PC-3 (cell line): ENCODE data around the gene CAMK2A. TPM values are rescaled to one million over a fixed set of nuclear protein-coding genes. Genes with fewer than 3 reads are reported as not detected.

Experiments
- ATAC-seq: fragments of 200-7000 bp; cut with Tn5 transposase; 2 replicates; pipeline ENCODE4 v1.9.1; 2020; ENCODE audit warnings: mild to moderate bottlenecking, moderate library complexity
- BruUV-seq: library from RNA; stranded (reverse); fragments of 400-500 nt; replicated peaks from 2 replicates; lab custom pipeline; 2021; lab: Mats Ljungman, UMichigan
- CTCF ChIA-PET: fragments of 300-600 bp; sonication (Branson Sonifier 250); formaldehyde crosslinking; loops from one replicate; lab custom pipeline; 2022; ENCODE audit warnings: antibody characterized with exemption; lab: Charles Lee
- POLR2A ChIA-PET: fragments of 300-600 bp; sonication (Branson Sonifier 250); formaldehyde crosslinking; loops from one replicate; lab custom pipeline; 2022; ENCODE audit warnings: antibody characterized with exemption; ENCODE audit not compliant: unreplicated experiment; lab: Charles Lee
- DNase-seq: peaks from one replicate; pipeline ENCODE4 v3.0.0-alpha.2; 2015
- H2AFZ ChIP-seq: fragments of 300-600 bp; sonication (generic); 2 replicates; pipeline ENCODE4 v1.6.0; 2016; ENCODE audit warnings: antibody characterized with exemption, low read length
- H3F3A ChIP-seq: fragments of 300-600 bp; sonication (generic); one replicate; pipeline ENCODE4 v1.6.0; 2017; ENCODE audit warnings: antibody characterized with exemption, low read length, control low read depth, mild to moderate bottlenecking; ENCODE audit not compliant: unreplicated experiment
- H3K27ac ChIP-seq: fragments of 300-600 bp; sonication (generic); 2 replicates; pipeline ENCODE4 v1.5.1; 2016; ENCODE audit warnings: mild to moderate bottlenecking, low read length
- H3K27me3 ChIP-seq: fragments of 300-600 bp; sonication (generic); 2 replicates; pipeline ENCODE4 v1.6.1; 2016; ENCODE audit warnings: low read length, mixed read lengths
- H3K36me3 ChIP-seq: fragments of 300-600 bp; sonication (generic); 2 replicates; pipeline ENCODE4 v1.6.1; 2016; ENCODE audit warnings: low read depth, mixed run types, low read length, mixed read lengths
- H3K4me1 ChIP-seq: fragments of 300-600 bp; sonication (generic); 2 replicates; pipeline ENCODE4 v1.5.1; 2016; ENCODE audit warnings: low read length; ENCODE audit not compliant: insufficient read depth
- H3K4me2 ChIP-seq: fragments of 300-600 bp; sonication (generic); 2 replicates; pipeline ENCODE4 v1.6.0; 2016; ENCODE audit warnings: low read length
- H3K4me3 ChIP-seq: fragments of 300-600 bp; sonication (generic); 2 replicates; pipeline ENCODE4 v1.5.1; 2016; ENCODE audit warnings: mild to moderate bottlenecking, low read length, mixed read lengths
- H3K79me2 ChIP-seq: fragments of 300-600 bp; sonication (generic); 2 replicates; pipeline ENCODE4 v1.6.1; 2017; ENCODE audit warnings: low read length, mixed read lengths
- H3K9ac ChIP-seq: fragments of 300-600 bp; sonication (generic); 2 replicates; pipeline ENCODE4 v1.6.0; 2016; ENCODE audit warnings: mild to moderate bottlenecking, low read length
- H3K9me2 ChIP-seq: fragments of 300-600 bp; sonication (generic); replicated peaks from 2 replicates; pipeline ENCODE4 v1.6.1; 2016; ENCODE audit warnings: mixed run types, low read length, mixed read lengths
- H3K9me3 ChIP-seq: fragments of 300-600 bp; sonication (generic); 2 replicates; pipeline ENCODE4 v1.6.1; 2016; ENCODE audit warnings: low read length, mixed read lengths
- H4K20me1 ChIP-seq: fragments of 300-600 bp; sonication (generic); 2 replicates; pipeline ENCODE4 v1.6.1; 2016; ENCODE audit warnings: low read length, mixed read lengths
- EZH2 ChIP-seq: fragments of 300-600 bp; sonication (generic); IDR thresholded peaks from one replicate; pipeline ENCODE4 v1.6.1; 2017; ENCODE audit warnings: antibody characterized with exemption, mild to moderate bottlenecking, low read length; ENCODE audit not compliant: unreplicated experiment
- EZH2phosphoT487 ChIP-seq: fragments of 300-600 bp; sonication (generic); IDR thresholded peaks from 2 replicates; pipeline ENCODE4 v1.6.1; 2018; ENCODE audit warnings: mild to moderate bottlenecking, antibody characterized with exemption, low read length, borderline replicate concordance
- intact Hi-C: fragments of 100-400 bp; cut with micrococcal nuclease; formaldehyde crosslinking; loops from 2 replicates; pipeline ENCODE4 v1.9.0; 2023
- total RNA-seq: library from RNA; depleted of rRNA; stranded (reverse); fragments of >200 nt; gene quantifications from 2 replicates; pipeline ENCODE4 v1.2.3, GENCODE V29; 2014
- TF ChIP-seq, protein P1 (sequence below): fragments of 300-600 bp; sonication (generic); conservative IDR thresholded peaks from 2 replicates; pipeline ENCODE4 v1.5.1; 2017; ENCODE audit warnings: antibody characterized with exemption, low read depth, mild to moderate bottlenecking, low read length

CAMK2A gene
- total RNA-seq, 1 experiment from 2014 or later = 0.15 TPM

DNA sequence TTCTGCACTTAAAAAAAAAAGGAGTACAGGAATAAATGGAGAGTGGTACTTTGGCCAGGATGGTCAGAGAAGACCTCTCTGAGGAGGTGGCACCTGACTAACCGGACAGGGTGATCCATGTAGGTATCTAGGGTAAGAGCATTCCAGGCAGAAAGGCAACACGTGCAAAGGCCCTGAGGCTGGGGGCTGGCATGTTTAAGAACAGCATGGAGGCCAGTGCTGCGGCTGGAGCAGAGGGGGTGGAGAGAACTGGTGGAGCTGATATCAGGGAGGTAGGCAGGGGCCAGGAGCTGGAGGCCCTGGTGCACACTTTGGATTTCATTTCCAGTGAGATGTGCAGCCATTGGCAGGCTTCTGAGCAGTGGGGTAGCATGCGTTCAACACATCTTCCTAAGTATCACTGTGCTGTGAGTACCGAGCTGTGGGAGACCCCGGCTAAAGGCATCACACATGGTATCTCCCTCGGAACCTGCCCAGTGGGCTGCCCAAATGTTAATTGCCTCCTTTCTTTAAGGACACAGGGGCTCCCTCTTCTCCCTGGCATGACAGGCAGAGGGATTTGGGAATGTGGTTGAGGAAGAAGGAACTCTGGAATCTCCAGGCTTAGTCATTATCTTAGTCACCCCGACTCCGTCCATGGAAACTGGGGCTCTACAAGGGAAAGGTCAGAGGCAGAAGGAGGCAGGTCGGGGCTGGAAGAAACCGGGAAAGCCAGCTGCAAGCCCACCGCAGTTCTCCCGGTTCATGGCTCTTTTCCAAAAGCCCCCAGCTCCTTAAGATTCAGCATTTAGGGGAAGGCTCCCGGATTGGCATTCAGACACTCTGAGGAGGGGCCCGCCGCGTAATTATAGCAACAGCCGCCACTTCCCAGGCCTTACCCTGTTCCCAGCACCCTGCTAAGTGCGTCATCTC lies 81.1 kb downstream of the CAMK2A start:
- H3K9me2 ChIP-seq = no peaks in the 10 kb centered on the region
- ChIA-PET POLR2A (no interaction called here), CTCF (no interaction called here)
- peak; percentile 71 for DNase-seq
- H3K27ac ChIP-seq = peak overlapping the region; percentile 52
- peak overlapping the region; percentile 21 for H3K9ac ChIP-seq
- BruUV-seq = no TSS peak
- no peaks in the 10 kb centered on the region for H3K9me3 ChIP-seq
- no peaks in the 10 kb centered on the region for H3K27me3 ChIP-seq
- no peaks in the 10 kb centered on the region for H3K36me3 ChIP-seq
- TF ChIP-seq, protein P1, sequence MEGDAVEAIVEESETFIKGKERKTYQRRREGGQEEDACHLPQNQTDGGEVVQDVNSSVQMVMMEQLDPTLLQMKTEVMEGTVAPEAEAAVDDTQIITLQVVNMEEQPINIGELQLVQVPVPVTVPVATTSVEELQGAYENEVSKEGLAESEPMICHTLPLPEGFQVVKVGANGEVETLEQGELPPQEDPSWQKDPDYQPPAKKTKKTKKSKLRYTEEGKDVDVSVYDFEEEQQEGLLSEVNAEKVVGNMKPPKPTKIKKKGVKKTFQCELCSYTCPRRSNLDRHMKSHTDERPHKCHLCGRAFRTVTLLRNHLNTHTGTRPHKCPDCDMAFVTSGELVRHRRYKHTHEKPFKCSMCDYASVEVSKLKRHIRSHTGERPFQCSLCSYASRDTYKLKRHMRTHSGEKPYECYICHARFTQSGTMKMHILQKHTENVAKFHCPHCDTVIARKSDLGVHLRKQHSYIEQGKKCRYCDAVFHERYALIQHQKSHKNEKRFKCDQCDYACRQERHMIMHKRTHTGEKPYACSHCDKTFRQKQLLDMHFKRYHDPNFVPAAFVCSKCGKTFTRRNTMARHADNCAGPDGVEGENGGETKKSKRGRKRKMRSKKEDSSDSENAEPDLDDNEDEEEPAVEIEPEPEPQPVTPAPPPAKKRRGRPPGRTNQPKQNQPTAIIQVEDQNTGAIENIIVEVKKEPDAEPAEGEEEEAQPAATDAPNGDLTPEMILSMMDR = no peak
- TF ChIP-seq EZH2phosphoT487 (no peak), EZH2 (no peak)
- no peaks in the 10 kb centered on the region for H3K79me2 ChIP-seq
- peaks cover 16% of the 10 kb centered on the region for H3K4me1 ChIP-seq
- peak; percentile 57 for ATAC-seq
- no peaks in the 10 kb centered on the region for H3F3A ChIP-seq
- H3K4me2 ChIP-seq = peak overlapping the region; percentile 72
- no peaks in the 10 kb centered on the region for H4K20me1 ChIP-seq
- H3K4me3 ChIP-seq = peak overlapping the region; percentile 25; the same call in 1 of the 2 replicates
- H2AFZ ChIP-seq = peak overlapping the region; percentile 72
- intact Hi-C loops = no loop called here

DNA sequence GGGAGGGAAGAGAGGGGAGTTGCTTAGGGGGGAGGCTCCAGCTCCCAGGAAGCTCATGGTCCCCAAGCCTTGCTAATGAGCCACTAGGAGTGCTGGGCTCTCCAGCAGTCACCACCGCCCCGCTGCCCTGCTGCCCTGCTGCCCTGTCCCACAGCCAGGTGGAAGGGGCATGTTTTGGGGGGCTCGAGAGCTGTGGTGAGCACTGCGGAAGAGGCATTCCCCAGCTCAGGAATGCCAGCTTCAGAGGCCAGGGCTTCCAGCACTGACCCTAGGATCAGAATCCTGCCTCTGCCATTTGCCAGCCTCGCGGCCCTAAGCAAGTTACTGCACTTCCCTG lies 82.8 kb downstream of the CAMK2A start:
- DNase-seq = no peak
- no peaks in the 10 kb centered on the region for H3K36me3 ChIP-seq
- no peaks in the 10 kb centered on the region for H3F3A ChIP-seq
- POLR2A ChIA-PET = no interaction called here
- no peaks in the 10 kb centered on the region for H3K9me2 ChIP-seq
- no peak overlapping the region for H3K9ac ChIP-seq
- H3K9me3 ChIP-seq = no peaks in the 10 kb centered on the region
- no peak overlapping the region for H3K27ac ChIP-seq
- CTCF ChIA-PET = no interaction called here
- intact Hi-C loops = no loop called here
- H3K4me1 ChIP-seq = peaks cover 16% of the 10 kb centered on the region
- H3K4me3 ChIP-seq = no peak overlapping the region
- H3K4me2 ChIP-seq = no peak overlapping the region
- no TSS peak for BruUV-seq
- TF ChIP-seq EZH2 (no peak), EZH2phosphoT487 (no peak)
- TF ChIP-seq, protein P1 = no peak
- H4K20me1 ChIP-seq = no peaks in the 10 kb centered on the region
- H3K79me2 ChIP-seq = no peaks in the 10 kb centered on the region
- no peak overlapping the region for H2AFZ ChIP-seq
- H3K27me3 ChIP-seq = no peaks in the 10 kb centered on the region
- no peak for ATAC-seq

DNA sequence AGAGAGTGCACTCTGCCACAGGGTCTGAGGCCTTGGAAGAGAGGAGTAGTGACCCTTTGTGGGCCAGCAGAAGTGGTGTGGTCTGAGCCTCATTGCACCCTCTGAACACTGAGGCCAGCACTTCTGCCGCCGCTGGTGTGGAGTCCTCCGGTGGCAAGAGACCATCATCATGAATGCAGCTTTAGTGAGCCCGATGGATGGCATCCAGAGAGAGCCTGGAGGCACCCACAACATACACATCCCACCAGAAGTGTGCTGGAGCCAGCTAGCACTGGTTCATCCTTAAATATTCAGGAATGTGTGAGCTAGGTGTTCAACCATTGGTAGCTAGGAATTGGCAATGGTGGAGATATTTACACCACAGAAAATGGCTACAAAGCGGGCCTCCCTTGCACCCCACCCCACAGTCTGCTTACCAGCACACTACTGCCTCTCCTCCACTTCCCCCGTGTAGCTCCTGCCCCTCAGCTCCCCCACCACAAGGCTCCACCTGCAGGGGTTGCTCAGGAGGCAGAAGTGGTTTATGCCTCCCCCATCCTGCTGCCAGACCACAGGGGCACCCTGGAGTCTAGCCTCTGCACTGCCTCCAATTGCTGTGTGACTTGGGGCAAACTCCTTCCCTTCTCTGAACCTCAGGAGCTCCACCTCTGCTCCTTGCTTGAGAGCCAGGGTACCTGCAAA lies 83.3 kb downstream of the CAMK2A start:
- Histone ChIP-seq H3K4me3 (no peak overlapping the region), H3K9ac (no peak overlapping the region), H3K4me1 (peaks cover 16% of the 10 kb centered on the region), H3K27me3 (no peaks in the 10 kb centered on the region), H3F3A (no peaks in the 10 kb centered on the region), H3K27ac (no peak overlapping the region), H3K9me2 (no peaks in the 10 kb centered on the region), H4K20me1 (no peaks in the 10 kb centered on the region), H2AFZ (no peak overlapping the region), H3K36me3 (no peaks in the 10 kb centered on the region), H3K9me3 (no peaks in the 10 kb centered on the region), H3K79me2 (no peaks in the 10 kb centered on the region), H3K4me2 (no peak overlapping the region)
- no TSS peak for BruUV-seq
- TF ChIP-seq, protein P1 = no peak
- TF ChIP-seq EZH2 = no peak
- no peak for TF ChIP-seq EZH2phosphoT487
- ChIA-PET CTCF (no interaction called here), POLR2A (no interaction called here)
- intact Hi-C loops = no loop called here
- ATAC-seq (no peak), DNase-seq (no peak)
